ENCODE measurements around the gene DDX39A. TPM values are rescaled to one million over a fixed set of nuclear protein-coding genes. Genes with fewer than 3 reads are reported as not detected.

Gene DDX39A
- total RNA-seq, 2 experiments from 2014 or later = 217 to 226 TPM

- no peak for TF ChIP-seq CTCF (IDR thresholded peaks at IDR 0.05)
- H3K27me3 Mint-ChIP-seq = no peaks in the 10 kb centered on the region
- H3K4me1 Mint-ChIP-seq (ENCODE audit: low read depth) = peaks cover 36% of the 10 kb centered on the region
- DNase-seq (no peak), ATAC-seq (no peak)
- ChIA-PET POLR2A (interaction anchor here (0.5 to 9.4 kb wide), 14 partner anchors 10 to 385 kb away, joined by 3 to 168 read pairs (median 4); partner anchors contain the start of genes ADGRE5 and DDX39A), CTCF (interaction anchor here (1.2 to 1.9 kb wide), 4 partner anchors 46 to 273 kb away, joined by 3 to 7 read pairs (median 4); partner anchors contain the start of gene ASF1B)
- H3K27ac Mint-ChIP-seq = peak overlapping the region; percentile 72
- H3K4me3 Mint-ChIP-seq = peak overlapping the region; percentile 12
- no peaks in the 10 kb centered on the region for H3K9me3 Mint-ChIP-seq
- intact Hi-C loops (cut with micrococcal nuclease) = loop anchor here (5.0 kb wide), 1 partner anchor 42 kb away; no protein-coding TSS in a partner anchor
- peaks cover 82% of the 10 kb centered on the region for H3K36me3 Mint-ChIP-seq (ENCODE audit: low read depth)
Measured at GRCh38 chr19:14409146-14410023, 9.8 kb downstream of the DDX39A start.

GRCh38 chr19:14408491-14409145 is 10.5 kb downstream of the DDX39A start:
- Mint-ChIP-seq H3K9me3 (no peaks in the 10 kb centered on the region), H3K27ac (peak overlapping the region; percentile 71), H3K27me3 (no peaks in the 10 kb centered on the region), H3K4me1 (ENCODE audit: low read depth) (peaks cover 34% of the 10 kb centered on the region), H3K36me3 (ENCODE audit: low read depth) (peaks cover 82% of the 10 kb centered on the region), H3K4me3 (peak overlapping the region; percentile 33)
- intact Hi-C loops (cut with micrococcal nuclease) = loop anchor here (5.0 kb wide), 1 partner anchor 41 kb away; no protein-coding TSS in a partner anchor
- POLR2A ChIA-PET = interaction anchor here (0.5 to 9.4 kb wide), 12 partner anchors 7 to 384 kb away, joined by 3 to 168 read pairs (median 16); partner anchors contain the start of genes ADGRE5 and DDX39A
- ATAC-seq (no peak), DNase-seq (no peak)
- CTCF ChIA-PET = interaction anchor here (1.2 to 5.2 kb wide), 4 partner anchors 45 to 272 kb away, joined by 3 to 29 read pairs (median 5); partner anchors contain the start of gene ASF1B
- no peak for TF ChIP-seq CTCF (IDR thresholded peaks at IDR 0.05)

GRCh38 chr19:14407605-14408484 is 11.3 kb downstream of the DDX39A start:
- H3K36me3 Mint-ChIP-seq (ENCODE audit: low read depth) = peaks cover 79% of the 10 kb centered on the region
- DNase-seq = no peak
- ChIA-PET POLR2A (interaction anchor here (0.9 to 9.4 kb wide), 10 partner anchors 7 to 271 kb away, joined by 3 to 168 read pairs (median 16); partner anchors contain the start of genes ADGRE5 and DDX39A), CTCF (interaction anchor here (1.3 to 5.2 kb wide), 3 partner anchors 11 to 59 kb away, joined by 4 to 29 read pairs (median 11); partner anchors contain the start of gene DDX39A)
- H3K4me3 Mint-ChIP-seq = peak overlapping the region; percentile 33
- no peaks in the 10 kb centered on the region for H3K9me3 Mint-ChIP-seq
- peaks cover 26% of the 10 kb centered on the region for H3K4me1 Mint-ChIP-seq (ENCODE audit: low read depth)
- intact Hi-C loops (cut with micrococcal nuclease) = loop anchor here (5.0 kb wide), 1 partner anchor 41 kb away; no protein-coding TSS in a partner anchor
- no peak for ATAC-seq
- H3K27me3 Mint-ChIP-seq = no peaks in the 10 kb centered on the region
- TF ChIP-seq CTCF (IDR thresholded peaks at IDR 0.05) = no peak
- peak overlapping the region; percentile 71 for H3K27ac Mint-ChIP-seq

GRCh38 chr19:14406645-14407401 is 12.3 kb downstream of the DDX39A start:
- Mint-ChIP-seq H3K27me3 (no peaks in the 10 kb centered on the region), H3K4me3 (no peak overlapping the region), H3K27ac (peak overlapping the region; percentile 66), H3K36me3 (ENCODE audit: low read depth) (peaks cover 84% of the 10 kb centered on the region), H3K9me3 (no peaks in the 10 kb centered on the region), H3K4me1 (ENCODE audit: low read depth) (peaks cover 24% of the 10 kb centered on the region)
- ATAC-seq (no peak), DNase-seq (no peak)
- POLR2A ChIA-PET = interaction anchor here (0.9 to 9.4 kb wide), 11 partner anchors 8 to 270 kb away, joined by 3 to 168 read pairs (median 15); partner anchors contain the start of genes ADGRE5 and DDX39A
- no peak for TF ChIP-seq CTCF (IDR thresholded peaks at IDR 0.05)
- intact Hi-C loops (cut with micrococcal nuclease) = loop anchor here (5.0 kb wide), 1 partner anchor 40 kb away; no protein-coding TSS in a partner anchor
- CTCF ChIA-PET = interaction anchor here (0.6 to 5.2 kb wide), 24 partner anchors 8 to 420 kb away, joined by 3 to 82 read pairs (median 4); partner anchors contain the start of genes ADGRE5, ASF1B, DDX39A and PKN1

All from activated CD8-positive, alpha-beta T cell treated with anti-CD3 and anti-CD28 coated beads for 36 hours (primary cell).